ENCODE results near the gene RNF169. TPM values are rescaled to one million over a fixed set of nuclear protein-coding genes. Genes with fewer than 3 reads are reported as not detected.
A peak's percentile ranks its signal among the peaks of the same experiment; 100 is the strongest.

The RNF169 gene
- total RNA-seq, 1 experiment from 2014 or later, result 28.0 TPM

GRCh38 chr11:74847895-74848294, 99.2 kb downstream of the RNF169 start:
- Mint-ChIP-seq H3K4me1 (ENCODE audit: low read depth, unreplicated experiment) (peaks cover 12% of the 10 kb centered on the region), H3K27ac (ENCODE audit: unreplicated experiment) (peak overlapping the region; percentile 93), H3K27me3 (ENCODE audit: insufficient read depth, unreplicated experiment) (no peaks in the 10 kb centered on the region), H3K36me3 (ENCODE audit: insufficient read depth, unreplicated experiment) (peaks cover 48% of the 10 kb centered on the region), H3K9me3 (ENCODE audit: unreplicated experiment) (no peaks in the 10 kb centered on the region), H3K4me3 (ENCODE audit: unreplicated experiment) (no peak overlapping the region)
- ChIA-PET CTCF (no interaction called here), POLR2A (no interaction called here)
- BruUV-seq (replicated peaks), result no TSS peak
- peaks cover 4% of the 10 kb centered on the region for H3K36me3 ChIP-seq (ENCODE audit: control insufficient read depth, insufficient read depth, low read length)
- no peaks in the 10 kb centered on the region for H3K27me3 ChIP-seq (replicated peaks; ENCODE audit: control insufficient read depth, insufficient read depth, low read length)
- no peak for DNase-seq
- no peak for TF ChIP-seq CTCF (IDR thresholded peaks at IDR 0.05; ENCODE audit: insufficient read depth in 1 of 2, low read depth in 1 of 2, low read length in 1 of 2, severe bottlenecking in 1 of 2, unreplicated experiment in 1 of 2)
- H3K4me3 ChIP-seq (ENCODE audit: low read depth, low read length), result no peak overlapping the region
- intact Hi-C loops (cut with micrococcal nuclease; ENCODE audit: unreplicated experiment), result no loop called here
- no peaks in the 10 kb centered on the region for H3K9me3 ChIP-seq
- H3K4me1 ChIP-seq, result peaks cover 35% of the 10 kb centered on the region

- Mint-ChIP-seq H3K9me3 (ENCODE audit: unreplicated experiment) (no peaks in the 10 kb centered on the region), H3K4me3 (ENCODE audit: unreplicated experiment) (peak overlapping the region; percentile 61), H3K4me1 (ENCODE audit: low read depth, unreplicated experiment) (peaks cover 12% of the 10 kb centered on the region), H3K36me3 (ENCODE audit: insufficient read depth, unreplicated experiment) (peaks cover 50% of the 10 kb centered on the region), H3K27me3 (ENCODE audit: insufficient read depth, unreplicated experiment) (no peaks in the 10 kb centered on the region), H3K27ac (ENCODE audit: unreplicated experiment) (peak overlapping the region; percentile 93)
- peaks cover 35% of the 10 kb centered on the region for H3K4me1 ChIP-seq
- ChIA-PET CTCF (interaction anchor here (0.5 to 2.6 kb wide), 3 partner anchors 123 to 358 kb away, joined by 3 to 12 read pairs (median 5); no protein-coding TSS in a partner anchor), POLR2A (interaction anchor here (0.6 to 1.3 kb wide), 4 partner anchors 38 to 139 kb away, joined by 3 to 11 read pairs (median 4); partner anchors contain the start of gene NEU3)
- H3K27me3 ChIP-seq (replicated peaks; ENCODE audit: control insufficient read depth, insufficient read depth, low read length), result no peaks in the 10 kb centered on the region
- no peak for TF ChIP-seq CTCF (IDR thresholded peaks at IDR 0.05; ENCODE audit: insufficient read depth in 1 of 2, low read depth in 1 of 2, low read length in 1 of 2, severe bottlenecking in 1 of 2, unreplicated experiment in 1 of 2)
- H3K4me3 ChIP-seq (ENCODE audit: low read depth, low read length), result no peak overlapping the region
- H3K36me3 ChIP-seq (ENCODE audit: control insufficient read depth, insufficient read depth, low read length), result peaks cover 4% of the 10 kb centered on the region; the same call in 1 of the 2 replicates
- BruUV-seq (replicated peaks), result TSS peak; percentile 84
- intact Hi-C loops (cut with micrococcal nuclease; ENCODE audit: unreplicated experiment), result loop anchor here (1.0 kb wide), 2 partner anchors 30 to 101 kb away; partner anchors contain the start of gene RNF169
- peak; percentile 81 for DNase-seq
- H3K9me3 ChIP-seq, result no peaks in the 10 kb centered on the region
These were observed 101.1 kb downstream of the RNF169 start for GRCh38 chr11:74849525-74850391.

- peaks cover 4% of the 10 kb centered on the region; the same call in 1 of the 2 replicates for H3K36me3 ChIP-seq (ENCODE audit: control insufficient read depth, insufficient read depth, low read length)
- intact Hi-C loops (cut with micrococcal nuclease; ENCODE audit: unreplicated experiment), result no loop called here
These were observed 104.6 kb downstream of the RNF169 start for GRCh38 chr11:74853223-74853622.

More at GRCh38 chr11:74853223-74853622, 104.6 kb downstream of the RNF169 start:
- BruUV-seq (replicated peaks), result no TSS peak
- H3K36me3 Mint-ChIP-seq (ENCODE audit: insufficient read depth, unreplicated experiment), result peaks cover 55% of the 10 kb centered on the region
- ChIA-PET CTCF (no interaction called here), POLR2A (no interaction called here)
- Histone ChIP-seq H3K4me1 (peaks cover 35% of the 10 kb centered on the region), H3K4me3 (ENCODE audit: low read depth, low read length) (no peak overlapping the region), H3K27me3 (replicated peaks; ENCODE audit: control insufficient read depth, insufficient read depth, low read length) (no peaks in the 10 kb centered on the region), H3K9me3 (no peaks in the 10 kb centered on the region)
- H3K27me3 Mint-ChIP-seq (ENCODE audit: insufficient read depth, unreplicated experiment), result no peaks in the 10 kb centered on the region
- no peak overlapping the region for H3K4me3 Mint-ChIP-seq (ENCODE audit: unreplicated experiment)
- H3K27ac Mint-ChIP-seq (ENCODE audit: unreplicated experiment), result no peak overlapping the region
- DNase-seq, result no peak
- peaks cover 12% of the 10 kb centered on the region for H3K4me1 Mint-ChIP-seq (ENCODE audit: low read depth, unreplicated experiment)
- no peaks in the 10 kb centered on the region for H3K9me3 Mint-ChIP-seq (ENCODE audit: unreplicated experiment)
- no peak for TF ChIP-seq CTCF (IDR thresholded peaks at IDR 0.05; ENCODE audit: insufficient read depth in 1 of 2, low read depth in 1 of 2, low read length in 1 of 2, severe bottlenecking in 1 of 2, unreplicated experiment in 1 of 2)
